ENCODE measurements around the gene MKNK1.

DNA sequence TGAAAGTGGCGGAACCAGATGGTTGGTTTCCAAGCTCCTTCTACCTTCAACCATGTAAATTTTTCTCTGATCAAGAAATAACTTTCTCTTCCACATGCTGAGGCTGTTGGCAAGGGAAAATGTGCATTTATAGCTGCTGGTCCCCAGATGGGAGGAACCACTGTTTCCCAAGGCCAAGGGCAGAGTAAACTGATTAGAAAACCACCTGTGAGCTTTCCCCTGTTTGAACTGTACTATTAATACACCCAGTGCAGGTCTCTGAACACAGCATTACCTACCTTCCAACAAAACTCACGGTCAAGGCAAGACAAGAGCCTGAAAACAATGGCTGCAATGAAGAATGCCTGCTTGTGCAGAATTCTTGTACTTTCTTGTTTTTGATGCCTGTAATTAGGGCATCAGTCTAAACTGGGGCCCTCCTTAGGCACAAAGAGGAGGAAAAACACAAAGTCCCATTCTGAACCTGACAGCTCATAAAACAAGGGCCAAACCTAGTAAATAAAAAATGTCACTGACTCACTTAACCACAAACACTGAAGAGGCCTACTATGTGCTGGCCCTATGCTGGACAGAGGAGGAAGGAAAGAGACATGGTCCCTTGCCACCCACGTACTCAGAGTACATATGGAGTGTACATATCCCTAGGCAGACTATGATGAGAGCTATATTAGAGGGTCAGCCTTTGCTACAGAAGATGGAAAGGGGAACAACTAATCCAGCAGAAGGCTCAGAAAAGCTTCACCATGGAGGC lies 2.6 kb downstream of the MKNK1 start:
- TF ChIP-seq, protein P1, sequence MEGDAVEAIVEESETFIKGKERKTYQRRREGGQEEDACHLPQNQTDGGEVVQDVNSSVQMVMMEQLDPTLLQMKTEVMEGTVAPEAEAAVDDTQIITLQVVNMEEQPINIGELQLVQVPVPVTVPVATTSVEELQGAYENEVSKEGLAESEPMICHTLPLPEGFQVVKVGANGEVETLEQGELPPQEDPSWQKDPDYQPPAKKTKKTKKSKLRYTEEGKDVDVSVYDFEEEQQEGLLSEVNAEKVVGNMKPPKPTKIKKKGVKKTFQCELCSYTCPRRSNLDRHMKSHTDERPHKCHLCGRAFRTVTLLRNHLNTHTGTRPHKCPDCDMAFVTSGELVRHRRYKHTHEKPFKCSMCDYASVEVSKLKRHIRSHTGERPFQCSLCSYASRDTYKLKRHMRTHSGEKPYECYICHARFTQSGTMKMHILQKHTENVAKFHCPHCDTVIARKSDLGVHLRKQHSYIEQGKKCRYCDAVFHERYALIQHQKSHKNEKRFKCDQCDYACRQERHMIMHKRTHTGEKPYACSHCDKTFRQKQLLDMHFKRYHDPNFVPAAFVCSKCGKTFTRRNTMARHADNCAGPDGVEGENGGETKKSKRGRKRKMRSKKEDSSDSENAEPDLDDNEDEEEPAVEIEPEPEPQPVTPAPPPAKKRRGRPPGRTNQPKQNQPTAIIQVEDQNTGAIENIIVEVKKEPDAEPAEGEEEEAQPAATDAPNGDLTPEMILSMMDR (IDR thresholded peaks at IDR 0.05): no peak
- TF ChIP-seq EP300 (IDR thresholded peaks at IDR 0.05): no peak
- TF ChIP-seq POLR2A (IDR thresholded peaks at IDR 0.05): no peak
- no peak for TF ChIP-seq POLR2AphosphoS5 (IDR thresholded peaks at IDR 0.05)

Data from suprapubic skin (tissue), 4 donors.